Endothelial cell of umbilical vein (primary cell): ENCODE measurements around the gene TPD52L2. TPM values are rescaled to one million over a fixed set of nuclear protein-coding genes. Genes with fewer than 3 reads are reported as not detected.

Experiments used
- BruUV-seq: library from RNA; stranded (reverse); fragments of 400-500 nt; replicated peaks from 2 replicates; lab custom pipeline; 2021; lab: Mats Ljungman, UMichigan
- CTCF ChIA-PET: fragments of 300-600, 350-600 bp; sonication (Branson Sonifier 250); formaldehyde crosslinking; loops from one replicate; lab custom pipeline; 2021; ENCODE audit warnings: antibody characterized with exemption, inconsistent platforms; lab: Charles Lee
- POLR2A ChIA-PET: fragments of 300-600, 350-600 bp; sonication (Branson Sonifier 250); formaldehyde crosslinking; loops from one replicate; lab custom pipeline; 2021; ENCODE audit warnings: antibody characterized with exemption, inconsistent platforms; lab: Charles Lee
- DNase-seq: peaks from one replicate; pipeline ENCODE4 v3.0.0-alpha.2; 2011; ENCODE audit warnings: low read depth, low spot score
- FAIRE-seq: peaks from 2 replicates; lab custom pipeline; 2011; peaks lifted over from hg19 to GRCh38; lab: Jason Lieb, UNC
- H2AFZ ChIP-seq: 2 replicates; pipeline ENCODE4 v1.6.0; 2012; ENCODE audit warnings: low read depth, low read length, control low read depth, inconsistent platforms
- H3K27ac ChIP-seq: 2 replicates; pipeline ENCODE4 v1.5.1; 2011; ENCODE audit warnings: low read depth, mild to moderate bottlenecking, control low read depth, low read length, moderate library complexity; ENCODE audit not compliant: insufficient read depth
- H3K27me3 ChIP-seq, 2 experiments: 2 replicates each; pipeline versions ENCODE4 v1.6.0 to v1.6.1; 2011; ENCODE audit warnings: low read length in 2 of 2, mixed read lengths in 1 of 2; ENCODE audit not compliant: control insufficient read depth in 2 of 2, insufficient read depth in 2 of 2
- H3K36me3 ChIP-seq, 2 experiments: 2 replicates in 1 of 2; 3 replicates in 1 of 2; pipeline ENCODE4 v1.5.1; 2011; ENCODE audit warnings: low read length in 2 of 2, mild to moderate bottlenecking in 1 of 2, moderate library complexity in 1 of 2; ENCODE audit not compliant: control insufficient read depth in 2 of 2, insufficient read depth in 2 of 2; ENCODE audit errors: extremely low read depth in 1 of 2
- H3K4me1 ChIP-seq: 3 replicates; pipeline ENCODE4 v1.5.1; 2011; ENCODE audit warnings: mild to moderate bottlenecking, low read length; ENCODE audit not compliant: control insufficient read depth, insufficient read depth; ENCODE audit errors: extremely low read depth
- H3K4me2 ChIP-seq: 2 replicates; pipeline ENCODE4 v1.6.1; 2011; ENCODE audit warnings: low read length, control low read depth, mixed read lengths; ENCODE audit not compliant: insufficient read depth
- H3K4me3 ChIP-seq, 3 experiments: fragments of 200-600 bp in 1 of 3; sonication (generic), shearing (Covaris generic) in 1 of 3; replicated peaks in 1 of 3; 2 replicates each; pipeline ENCODE4 v1.5.1; 2011 to 2016; ENCODE audit warnings: control low read depth in 3 of 3, low read length in 3 of 3, mild to moderate bottlenecking in 2 of 3, inconsistent platforms in 1 of 3, low read depth in 1 of 3, moderate library complexity in 1 of 3; ENCODE audit not compliant: insufficient read depth in 1 of 3
- H3K79me2 ChIP-seq: 2 replicates; pipeline ENCODE4 v1.6.0; 2012; ENCODE audit warnings: low read length, inconsistent platforms; ENCODE audit not compliant: control insufficient read depth, insufficient read depth
- H3K9ac ChIP-seq: replicated peaks from 2 replicates; pipeline ENCODE3; 2011; ENCODE audit warnings: low read length, control low read depth; ENCODE audit not compliant: insufficient read depth; ENCODE audit errors: extremely low read depth
- H3K9me1 ChIP-seq: replicated peaks from 3 replicates; pipeline ENCODE4 v1.6.0; 2011; ENCODE audit warnings: mild to moderate bottlenecking, low read length; ENCODE audit not compliant: control insufficient read depth, insufficient read depth; ENCODE audit errors: extremely low read depth
- H3K9me3 ChIP-seq: replicated peaks from 2 replicates; pipeline ENCODE4 v1.5.1; 2012; ENCODE audit warnings: low read length, inconsistent platforms; ENCODE audit not compliant: control insufficient read depth, insufficient read depth
- H4K20me1 ChIP-seq: replicated peaks from 2 replicates; pipeline ENCODE3; 2011; ENCODE audit warnings: mild to moderate bottlenecking, low read length; ENCODE audit not compliant: control insufficient read depth, insufficient read depth; ENCODE audit errors: extremely low read depth
- EZH2 ChIP-seq: IDR thresholded peaks from 2 replicates; pipeline ENCODE4 v1.6.1; 2012; ENCODE audit warnings: borderline replicate concordance, low read depth, mild to moderate bottlenecking, moderate library complexity, low read length, inconsistent platforms; ENCODE audit not compliant: severe bottlenecking
- FOS ChIP-seq: IDR thresholded peaks from 2 replicates; pipeline ENCODE4 v1.6.1; 2011; ENCODE audit warnings: mild to moderate bottlenecking, low read length, moderate library complexity, borderline replicate concordance; ENCODE audit not compliant: insufficient read depth
- GATA2 ChIP-seq: IDR thresholded peaks from 2 replicates; pipeline ENCODE4 v1.7.0; 2011; ENCODE audit warnings: low read depth, mild to moderate bottlenecking, moderate library complexity, mixed read lengths, low read length; ENCODE audit not compliant: insufficient read length, insufficient read depth
- JUN ChIP-seq: IDR thresholded peaks from 2 replicates; pipeline ENCODE4 v1.6.1; 2011; ENCODE audit warnings: borderline replicate concordance, low read depth; ENCODE audit not compliant: insufficient read length, insufficient read depth
- MYC ChIP-seq: IDR thresholded peaks from one replicate; pipeline ENCODE4 v1.6.1; 2011; ENCODE audit warnings: mild to moderate bottlenecking, low read depth, low read length
- POLR2AphosphoS5 ChIP-seq: IDR thresholded peaks from 2 replicates; pipeline ENCODE4 v1.6.1; 2012; ENCODE audit warnings: low read depth, mild to moderate bottlenecking, control low read depth, low read length, moderate library complexity; ENCODE audit not compliant: insufficient read depth
- dilution Hi-C: fragments of 300-500 bp; cut with MboI; formaldehyde crosslinking; loops from one replicate; pipeline ENCODE4 v1.15.0; 2019; ENCODE audit warnings: low sequenced_read_pairs; ENCODE audit not compliant: extremely low pct_ligation_motif_present
- intact Hi-C: fragments of 100-400 bp; cut with micrococcal nuclease; formaldehyde crosslinking; loops from one replicate; pipeline ENCODE4 v1.10.0; 2022
- polyA plus RNA-seq, 4 experiments: library from polyadenylated mRNA; depleted of rRNA in 3 of 4; stranded (reverse) in 3 of 4; unstranded in 1 of 4; fragments of >200 nt; gene quantifications; 2 replicates each; pipeline versions ENCODE4 v1.2.1 to v1.2.3, GENCODE V29; 2011 to 2012; ENCODE audit warnings: missing spikeins in 1 of 4
- total RNA-seq: library from RNA; stranded (reverse); gene quantifications from 2 replicates; pipeline ENCODE4 v1.2.3, GENCODE V29; 2021
- TF ChIP-seq, protein P1 (sequence below): IDR thresholded peaks from 2 replicates; pipeline ENCODE4 v1.6.1; 2011; ENCODE audit not compliant: insufficient read depth, insufficient read length

Gene TPD52L2
- total and polyA plus RNA-seq, 2 donors (not counting 3 experiments of a cell fraction or from before 2014, with no cell fraction given), result 123 to 142 TPM

DNA sequence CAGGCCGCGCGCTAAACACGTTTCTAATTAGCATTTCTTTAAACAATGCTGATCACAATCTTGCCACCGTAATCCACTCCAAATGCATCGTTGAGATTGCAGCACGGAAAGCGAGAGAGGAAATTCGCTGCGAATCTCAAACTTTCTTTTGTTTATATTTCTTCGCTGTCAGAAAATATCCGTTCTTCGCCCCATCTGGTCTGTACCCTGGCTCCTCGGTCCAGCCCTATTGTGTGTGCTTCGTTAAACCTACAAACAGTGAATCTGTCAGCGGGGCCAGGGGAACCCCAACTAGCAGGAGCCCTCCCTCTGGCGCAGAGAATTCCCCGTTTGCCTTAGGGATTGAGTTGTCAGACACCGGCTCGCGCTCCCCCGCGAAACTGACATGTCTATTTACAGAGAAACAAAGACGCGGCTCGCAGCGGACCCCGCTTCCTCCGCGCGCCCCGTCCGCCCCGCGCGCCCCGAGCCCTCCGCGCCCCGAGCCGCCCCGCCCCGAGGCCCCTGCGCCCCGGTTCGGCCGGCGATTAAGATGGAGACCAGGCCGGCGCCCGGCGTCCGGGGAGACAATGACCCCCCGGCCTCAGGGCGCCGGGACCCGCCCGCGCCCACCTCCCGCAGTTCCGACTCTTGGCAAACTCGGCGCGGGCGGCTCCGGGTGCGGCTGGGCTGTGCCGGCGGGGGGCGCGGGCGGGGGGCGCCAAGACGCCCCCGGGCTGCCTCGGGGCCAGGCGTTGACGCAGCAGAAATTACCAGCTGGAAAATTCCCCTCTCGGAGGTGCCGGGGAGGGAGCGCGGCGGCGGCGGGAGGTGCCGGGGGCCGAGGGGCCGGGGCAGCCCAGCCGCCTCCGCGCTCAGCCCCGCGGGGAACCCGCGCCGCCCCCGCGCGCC is 34.9 kb upstream of the TPD52L2 start:
- no peak overlapping the region for H3K27ac ChIP-seq
- BruUV-seq, result no TSS peak
- peaks cover 7% of the 10 kb centered on the region for H3K4me1 ChIP-seq
- peak; percentile 30 for DNase-seq
- CTCF ChIA-PET, result interaction anchor here (1.2 kb wide), 1 partner anchor 14 kb away, joined by 3 read pairs; no protein-coding TSS in a partner anchor
- H2AFZ ChIP-seq, result peak overlapping the region; percentile 65
- peak overlapping the region; percentile 10 to 46 (median 37) for H3K4me3 ChIP-seq
- H3K36me3 ChIP-seq, result no peaks in the 10 kb centered on the region
- peak overlapping the region; percentile 69 for H3K4me2 ChIP-seq
- POLR2A ChIA-PET, result no interaction called here
- dilution Hi-C loops (no loop called here), intact Hi-C loops (loop anchor here (5.0 kb wide), 1 partner anchor 32 kb away; the partner anchor contains the start of gene ABHD16B)
- H3K27me3 ChIP-seq, result peaks cover 18 to 32% of the 10 kb centered on the region in 2 experiments
- no peaks in the 10 kb centered on the region for H3K9me1 ChIP-seq
- no peaks in the 10 kb centered on the region for H3K79me2 ChIP-seq
- H4K20me1 ChIP-seq, result no peaks in the 10 kb centered on the region
- no peaks in the 10 kb centered on the region for H3K9me3 ChIP-seq
- H3K9ac ChIP-seq, result no peak overlapping the region
- peak; percentile 76 for FAIRE-seq
- TF ChIP-seq MYC, result no peak
- TF ChIP-seq EZH2, result peak; percentile 94

DNA sequence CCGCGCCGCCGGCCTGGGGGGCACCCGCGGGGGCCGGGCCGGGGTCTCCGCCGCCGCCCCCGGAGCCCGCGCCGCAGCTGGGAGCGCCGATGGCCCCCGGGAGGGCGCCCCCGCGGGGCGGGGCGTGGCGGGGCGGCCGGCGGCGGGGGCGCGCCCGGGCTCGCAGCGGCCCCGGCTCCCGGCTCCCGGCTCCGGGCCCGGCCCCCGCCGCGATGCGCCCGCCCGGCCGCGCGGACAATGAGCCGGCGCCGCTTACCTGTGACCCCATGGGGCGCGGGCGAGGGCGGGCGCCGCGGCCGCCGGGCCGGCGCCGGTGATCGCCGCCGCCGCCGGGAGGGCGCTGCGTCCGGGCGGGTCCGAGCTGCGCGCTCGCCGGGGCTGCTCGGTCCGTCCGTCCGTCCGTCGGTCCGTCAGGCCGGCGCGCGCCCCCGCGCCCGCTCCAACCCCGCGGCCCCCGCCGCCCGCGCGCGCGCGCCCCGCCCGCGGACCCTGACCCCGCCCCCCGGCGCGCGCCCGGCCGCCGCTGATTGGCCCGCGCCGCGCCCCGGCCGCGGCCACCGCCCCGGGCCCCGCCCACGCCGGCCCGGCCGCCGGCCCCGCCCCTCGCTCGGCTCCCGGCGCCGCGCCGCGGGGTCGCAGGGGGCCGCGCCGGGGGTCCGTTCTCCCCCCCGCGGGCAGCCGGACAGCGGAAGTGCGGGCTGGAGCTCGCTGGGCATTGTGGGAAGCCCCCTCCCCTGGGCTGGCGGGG is 34.1 kb upstream of the TPD52L2 start, which contains the start of gene ZBTB46:
Gene ZBTB46, minus strand, starts transcription at position 424 of the 748 bp plus-strand sequence. CDS start 40,507 bp downstream, outside the sequence.
- DNase-seq (no peak), FAIRE-seq (no peak)
- ChIA-PET POLR2A (no interaction called here), CTCF (interaction anchor here (1.2 kb wide), 1 partner anchor 14 kb away, joined by 3 read pairs; no protein-coding TSS in a partner anchor)
- BruUV-seq, result no TSS peak
- Histone ChIP-seq H4K20me1 (no peaks in the 10 kb centered on the region), H2AFZ (peak within 1 kb of the TSS; percentile 65), H3K9ac (no peak within 1 kb of the TSS), H3K4me2 (peak within 1 kb of the TSS; percentile 69), H3K79me2 (no peaks in the 10 kb centered on the region), H3K36me3 (no peaks in the 10 kb centered on the region), H3K27ac (no peak within 1 kb of the TSS), H3K9me3 (no peaks in the 10 kb centered on the region), H3K9me1 (no peaks in the 10 kb centered on the region), H3K4me3 (peak within 1 kb of the TSS; percentile 10 to 46 (median 37)), H3K4me1 (peaks cover 7% of the 10 kb centered on the region), H3K27me3 (peaks cover 18 to 32% of the 10 kb centered on the region in 2 experiments)
- TF ChIP-seq POLR2AphosphoS5 (no peak), EZH2 (no peak), GATA2 (no peak), FOS (no peak), JUN (no peak)
- TF ChIP-seq, protein P1, sequence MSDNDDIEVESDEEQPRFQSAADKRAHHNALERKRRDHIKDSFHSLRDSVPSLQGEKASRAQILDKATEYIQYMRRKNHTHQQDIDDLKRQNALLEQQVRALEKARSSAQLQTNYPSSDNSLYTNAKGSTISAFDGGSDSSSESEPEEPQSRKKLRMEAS, result no peak
- dilution Hi-C loops, result no loop called here
- intact Hi-C loops, result no loop called here
